MCF 10A (cell line): ENCODE data around the gene VKORC1. TPM values are rescaled to one million over a fixed set of nuclear protein-coding genes. Genes with fewer than 3 reads are reported as not detected.

ENCODE experiments used
- BruUV-seq: library from RNA; stranded (reverse); fragments of 400-500 nt; replicated peaks from 2 replicates; lab custom pipeline; 2021; lab: Mats Ljungman, UMichigan
- CTCF ChIA-PET: fragments of 300-600 bp; sonication (Branson Sonifier 250); formaldehyde crosslinking; extraction: SDS; loops from one replicate; lab custom pipeline; 2021; ENCODE audit warnings: antibody characterized with exemption, inconsistent platforms; lab: Yijun Ruan, JAX
- POLR2A ChIA-PET: fragments of 300-600, 350-650 bp; sonication (Branson Sonifier 250); formaldehyde crosslinking; extraction: SDS; loops from one replicate; lab custom pipeline; 2020; ENCODE audit warnings: antibody characterized with exemption, inconsistent platforms; lab: Yijun Ruan, JAX
- DNase-seq: peaks from one replicate; pipeline ENCODE4 v3.0.0-alpha.2; 2018; ENCODE audit not compliant: unreplicated experiment
- H3K27ac Mint-ChIP-seq: one replicate; pipeline ENCODE4 v1.8.0; 2022; ENCODE audit warnings: mild to moderate bottlenecking, low read depth, mixed read lengths; ENCODE audit not compliant: unreplicated experiment
- H3K27me3 Mint-ChIP-seq: one replicate; pipeline ENCODE4 v1.8.0; 2022; ENCODE audit warnings: mixed read lengths; ENCODE audit not compliant: insufficient read depth, unreplicated experiment
- H3K36me3 Mint-ChIP-seq: one replicate; pipeline ENCODE4 v1.8.0; 2022; ENCODE audit warnings: mild to moderate bottlenecking, moderate library complexity, mixed read lengths; ENCODE audit not compliant: insufficient read depth, unreplicated experiment
- H3K4me1 Mint-ChIP-seq: one replicate; pipeline ENCODE4 v1.8.0; 2022; ENCODE audit warnings: mixed read lengths; ENCODE audit not compliant: insufficient read depth, unreplicated experiment
- H3K4me3 Mint-ChIP-seq: one replicate; pipeline ENCODE4 v1.8.0; 2022; ENCODE audit warnings: mild to moderate bottlenecking, moderate library complexity, mixed read lengths; ENCODE audit not compliant: unreplicated experiment
- H3K9me3 Mint-ChIP-seq: one replicate; pipeline ENCODE4 v1.8.0; 2022; ENCODE audit warnings: mixed read lengths; ENCODE audit not compliant: unreplicated experiment
- intact Hi-C: fragments of 100-400 bp; cut with micrococcal nuclease; formaldehyde crosslinking; loops from 2 replicates; pipeline ENCODE4 v1.14.1; 2022
- total RNA-seq: library from RNA; stranded (reverse); gene quantifications from 2 replicates; pipeline ENCODE4 v1.2.3, GENCODE V29; 2022
- TF ChIP-seq, protein P1 (sequence below): fragments of 200-600 bp; IDR thresholded peaks from one replicate; pipeline ENCODE4 v1.8.0; 2022; ENCODE audit warnings: antibody characterized with exemption, mild to moderate bottlenecking; ENCODE audit not compliant: unreplicated experiment

The VKORC1 gene
- total RNA-seq, 1 experiment from 2014 or later, result 66.3 TPM

DNA sequence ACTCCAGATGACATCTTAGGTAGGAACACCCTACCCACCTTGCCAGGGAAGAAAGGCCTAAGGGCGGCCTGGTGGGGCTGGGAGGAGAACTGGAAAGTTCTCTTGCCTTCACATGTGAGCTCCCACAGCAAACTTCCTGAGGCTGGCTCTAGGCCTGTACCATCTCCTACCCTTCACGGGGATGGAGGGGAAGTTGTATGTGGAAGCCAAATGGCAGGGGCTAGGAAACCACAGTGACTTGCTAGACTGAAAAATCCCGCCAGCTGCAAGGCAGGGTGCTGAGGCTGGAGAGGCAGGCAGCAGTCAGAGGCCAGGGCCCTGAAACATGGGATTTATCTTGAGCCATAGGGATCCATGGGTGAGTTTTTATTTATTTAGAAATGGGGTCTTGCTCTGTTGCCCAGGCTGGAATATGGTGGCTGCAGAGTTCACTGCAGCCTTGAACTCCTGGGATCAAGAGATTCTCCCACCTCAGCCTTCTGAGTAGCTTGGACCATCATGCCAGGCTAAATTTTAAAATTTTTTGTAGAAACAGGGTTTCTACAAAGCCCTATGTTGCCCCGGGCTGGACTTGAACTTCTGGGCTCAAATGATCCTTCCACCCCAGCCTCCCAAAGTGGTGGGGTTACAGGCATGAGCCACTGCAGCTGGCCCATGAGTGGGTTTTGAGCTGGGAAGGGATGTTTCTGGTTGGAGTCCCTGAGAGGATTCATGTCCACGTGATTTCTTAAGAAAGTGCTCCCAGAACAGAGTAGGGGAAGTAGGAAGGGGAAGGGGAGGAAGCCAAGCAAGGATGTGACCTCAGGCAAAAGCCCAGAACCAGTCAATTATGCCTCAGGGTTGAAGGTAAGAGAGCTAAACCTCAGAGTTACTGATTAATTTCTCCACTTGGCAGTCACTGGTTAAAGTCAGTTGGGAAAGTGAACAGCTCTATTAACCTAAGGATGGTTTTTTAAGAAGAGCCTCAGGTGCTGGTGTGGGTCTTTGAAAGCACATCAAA is 18.8 kb upstream of the VKORC1 start:
- Mint-ChIP-seq H3K9me3 (no peaks in the 10 kb centered on the region), H3K4me1 (peaks cover 23% of the 10 kb centered on the region), H3K36me3 (peaks cover 47% of the 10 kb centered on the region), H3K27ac (peak overlapping the region; percentile 42), H3K4me3 (no peak overlapping the region), H3K27me3 (no peaks in the 10 kb centered on the region)
- ChIA-PET POLR2A (interaction anchor here (0.7 to 1.2 kb wide), 5 partner anchors 23 to 41 kb away, joined by 3 to 4 read pairs (median 3); partner anchors contain the start of genes ZNF646 and ZNF668), CTCF (interaction anchor here (0.5 to 1.4 kb wide), 5 partner anchors 12 to 277 kb away, joined by 3 to 4 read pairs (median 4); partner anchors contain the start of gene PRSS36)
- intact Hi-C loops, result no loop called here
- TF ChIP-seq, protein P1, sequence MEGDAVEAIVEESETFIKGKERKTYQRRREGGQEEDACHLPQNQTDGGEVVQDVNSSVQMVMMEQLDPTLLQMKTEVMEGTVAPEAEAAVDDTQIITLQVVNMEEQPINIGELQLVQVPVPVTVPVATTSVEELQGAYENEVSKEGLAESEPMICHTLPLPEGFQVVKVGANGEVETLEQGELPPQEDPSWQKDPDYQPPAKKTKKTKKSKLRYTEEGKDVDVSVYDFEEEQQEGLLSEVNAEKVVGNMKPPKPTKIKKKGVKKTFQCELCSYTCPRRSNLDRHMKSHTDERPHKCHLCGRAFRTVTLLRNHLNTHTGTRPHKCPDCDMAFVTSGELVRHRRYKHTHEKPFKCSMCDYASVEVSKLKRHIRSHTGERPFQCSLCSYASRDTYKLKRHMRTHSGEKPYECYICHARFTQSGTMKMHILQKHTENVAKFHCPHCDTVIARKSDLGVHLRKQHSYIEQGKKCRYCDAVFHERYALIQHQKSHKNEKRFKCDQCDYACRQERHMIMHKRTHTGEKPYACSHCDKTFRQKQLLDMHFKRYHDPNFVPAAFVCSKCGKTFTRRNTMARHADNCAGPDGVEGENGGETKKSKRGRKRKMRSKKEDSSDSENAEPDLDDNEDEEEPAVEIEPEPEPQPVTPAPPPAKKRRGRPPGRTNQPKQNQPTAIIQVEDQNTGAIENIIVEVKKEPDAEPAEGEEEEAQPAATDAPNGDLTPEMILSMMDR, result no peak
- no peak for DNase-seq
- BruUV-seq, result no TSS peak

DNA sequence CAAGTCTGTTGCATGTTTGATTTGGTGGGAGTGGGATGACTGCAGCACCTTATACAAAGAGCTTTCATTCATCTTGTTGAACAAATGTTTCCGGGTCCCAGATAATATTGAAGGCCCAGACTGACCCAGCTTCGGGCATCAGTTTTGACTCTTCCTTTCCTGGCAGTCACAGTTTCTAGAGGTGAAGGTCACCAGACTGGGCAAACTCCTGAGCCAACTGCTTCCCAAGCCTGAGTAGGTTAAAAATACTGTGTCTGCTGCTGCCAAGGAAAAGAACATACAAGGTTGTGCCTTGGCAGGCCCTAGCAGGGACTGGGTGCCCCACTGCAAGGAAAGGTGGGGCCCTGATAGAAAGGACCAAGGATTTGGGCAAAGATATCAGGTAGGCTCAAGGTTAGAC is 18.1 kb upstream of the VKORC1 start:
- intact Hi-C loops, result no loop called here
- DNase-seq, result no peak
- Mint-ChIP-seq H3K4me1 (peaks cover 23% of the 10 kb centered on the region), H3K36me3 (peaks cover 46% of the 10 kb centered on the region), H3K4me3 (no peak overlapping the region), H3K27ac (no peak overlapping the region), H3K9me3 (no peaks in the 10 kb centered on the region), H3K27me3 (no peaks in the 10 kb centered on the region)
- no TSS peak for BruUV-seq
- TF ChIP-seq, protein P1, result no peak
- ChIA-PET POLR2A (interaction anchor here (1.0 to 1.2 kb wide), 3 partner anchors 29 to 40 kb away, joined by 3 to 4 read pairs (median 3); partner anchors contain the start of genes ZNF646 and ZNF668), CTCF (interaction anchor here (0.5 to 1.4 kb wide), 2 partner anchors 13 to 30 kb away, joined by 3 read pairs; no protein-coding TSS in a partner anchor)

DNA sequence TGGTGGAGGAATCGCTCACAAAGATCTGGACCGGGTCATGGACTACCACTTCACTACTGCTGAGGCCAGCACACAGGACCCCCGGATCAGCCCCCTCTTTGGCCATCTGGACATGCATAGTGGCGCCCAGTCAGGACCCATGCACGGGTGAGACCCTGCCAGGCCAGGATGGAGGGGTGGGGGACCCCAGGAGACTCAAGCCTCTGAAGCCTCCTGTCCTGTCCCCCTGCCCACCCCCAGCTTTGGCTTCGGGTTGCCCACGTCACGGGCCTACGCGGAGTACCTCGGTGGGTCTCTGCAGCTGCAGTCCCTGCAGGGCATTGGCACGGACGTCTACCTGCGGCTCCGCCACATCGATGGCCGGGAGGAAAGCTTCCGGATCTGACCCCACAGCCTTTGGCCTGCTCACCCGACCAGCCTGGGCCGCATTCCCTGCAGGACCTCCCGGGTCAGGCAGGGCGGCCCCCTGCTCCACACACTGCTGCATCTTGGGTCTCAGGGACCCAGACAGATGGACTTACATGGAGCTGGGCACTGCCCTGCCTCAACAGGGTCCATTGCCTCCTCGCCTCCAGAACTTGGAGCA is 17.4 kb upstream of the VKORC1 start:
- BruUV-seq, result TSS peak; percentile 30
- Mint-ChIP-seq H3K9me3 (no peaks in the 10 kb centered on the region), H3K27ac (no peak overlapping the region), H3K4me1 (peaks cover 25% of the 10 kb centered on the region), H3K27me3 (no peaks in the 10 kb centered on the region), H3K4me3 (no peak overlapping the region), H3K36me3 (peaks cover 41% of the 10 kb centered on the region)
- ChIA-PET POLR2A (interaction anchor here (0.6 to 1.0 kb wide), 2 partner anchors 39 to 344 kb away, joined by 3 to 4 read pairs; no protein-coding TSS in a partner anchor), CTCF (interaction anchor here (0.5 to 1.0 kb wide), 4 partner anchors 15 to 362 kb away, joined by 3 to 4 read pairs (median 4); partner anchors contain the start of gene HSD3B7)
- intact Hi-C loops, result no loop called here
- no peak for DNase-seq
- TF ChIP-seq, protein P1, result no peak
